ENCODE measurements around the gene EMC10.

DNA sequence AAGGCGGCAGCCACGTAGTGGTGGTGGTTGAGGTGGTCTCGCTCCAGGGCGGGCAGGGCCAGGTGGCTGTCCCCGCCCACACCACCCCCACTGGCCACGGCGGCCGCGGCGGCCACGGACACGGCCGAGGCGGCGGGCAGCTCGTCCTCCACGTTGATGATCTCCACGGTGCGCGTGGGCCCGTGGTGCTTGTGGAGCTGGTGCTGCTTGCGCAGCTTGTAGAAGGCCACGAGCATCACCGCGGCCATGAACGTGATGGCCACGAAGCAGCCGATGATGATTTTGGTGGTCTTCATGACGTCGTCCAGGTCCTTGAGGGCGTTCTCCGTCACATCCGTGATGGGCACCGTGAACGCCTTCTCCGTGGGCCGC, 41.4 kb downstream of the EMC10 start:
- TF ChIP-seq, protein P1, sequence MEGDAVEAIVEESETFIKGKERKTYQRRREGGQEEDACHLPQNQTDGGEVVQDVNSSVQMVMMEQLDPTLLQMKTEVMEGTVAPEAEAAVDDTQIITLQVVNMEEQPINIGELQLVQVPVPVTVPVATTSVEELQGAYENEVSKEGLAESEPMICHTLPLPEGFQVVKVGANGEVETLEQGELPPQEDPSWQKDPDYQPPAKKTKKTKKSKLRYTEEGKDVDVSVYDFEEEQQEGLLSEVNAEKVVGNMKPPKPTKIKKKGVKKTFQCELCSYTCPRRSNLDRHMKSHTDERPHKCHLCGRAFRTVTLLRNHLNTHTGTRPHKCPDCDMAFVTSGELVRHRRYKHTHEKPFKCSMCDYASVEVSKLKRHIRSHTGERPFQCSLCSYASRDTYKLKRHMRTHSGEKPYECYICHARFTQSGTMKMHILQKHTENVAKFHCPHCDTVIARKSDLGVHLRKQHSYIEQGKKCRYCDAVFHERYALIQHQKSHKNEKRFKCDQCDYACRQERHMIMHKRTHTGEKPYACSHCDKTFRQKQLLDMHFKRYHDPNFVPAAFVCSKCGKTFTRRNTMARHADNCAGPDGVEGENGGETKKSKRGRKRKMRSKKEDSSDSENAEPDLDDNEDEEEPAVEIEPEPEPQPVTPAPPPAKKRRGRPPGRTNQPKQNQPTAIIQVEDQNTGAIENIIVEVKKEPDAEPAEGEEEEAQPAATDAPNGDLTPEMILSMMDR (IDR thresholded peaks at IDR 0.05): no peak
- no peak for TF ChIP-seq POLR2A (IDR thresholded peaks at IDR 0.05)

All from adrenal gland (tissue), 5 donors.